Measurements from ENCODE around the gene PROX1. TPM values are rescaled to one million over a fixed set of nuclear protein-coding genes. Genes with fewer than 3 reads are reported as not detected.
A peak's percentile ranks its signal among the peaks of the same experiment; 100 is the strongest.

PROX1 gene
- total and polyA plus RNA-seq, 2 experiments from 2014 or later, result 4.8 to 15.7 TPM

DNA sequence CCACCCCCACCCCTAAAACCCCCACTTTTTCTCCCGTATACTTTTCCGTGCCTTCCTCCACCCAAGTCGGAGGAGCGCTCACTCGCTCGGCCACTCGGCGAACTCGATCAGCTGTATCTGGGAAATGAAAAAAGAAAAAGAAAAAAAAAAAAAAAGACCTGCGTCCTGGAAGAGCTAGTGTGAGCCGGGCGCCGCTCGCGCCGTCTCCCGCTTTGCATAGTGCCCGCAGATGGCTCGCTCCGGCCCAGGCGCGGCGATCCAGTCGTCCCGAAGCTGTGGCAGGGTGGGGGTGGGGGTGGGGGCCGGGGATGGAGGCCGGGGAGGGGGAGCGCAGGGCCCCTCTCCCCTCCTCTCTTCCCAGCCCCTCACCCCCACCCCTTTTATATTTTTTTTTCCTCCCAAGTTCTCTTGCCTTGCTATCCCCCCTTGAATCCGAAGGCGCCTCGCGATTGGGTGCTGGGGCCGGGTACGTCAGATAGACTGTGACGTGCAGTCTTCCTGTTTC, 299 bp upstream of the PROX1 start:
- Histone ChIP-seq H3K9me3 (ENCODE audit: low read depth) (no peaks in the 10 kb centered on the region), H3K9me2 (replicated peaks; ENCODE audit: insufficient read depth) (no peaks in the 10 kb centered on the region), H3K4me3 (peak overlapping the region; percentile 11), H3K36me3 (replicated peaks; ENCODE audit: insufficient read depth, low read depth) (no peaks in the 10 kb centered on the region), H4K20me1 (ENCODE audit: insufficient read depth, poor library complexity, severe bottlenecking) (no peaks in the 10 kb centered on the region), H3K79me2 (peaks cover 3% of the 10 kb centered on the region), H3K4me2 (peak overlapping the region; percentile 95), H3K4me1 (ENCODE audit: insufficient read depth) (peaks cover 33% of the 10 kb centered on the region), H2AFZ (peak overlapping the region; percentile 16), H3K27me3 (peaks cover 46% of the 10 kb centered on the region), H3K27ac (peak overlapping the region; percentile 88)
- DNase-seq (ENCODE audit: low spot score), result peak; percentile 76
- WGBS (ENCODE audit: low lambda C conversion rate, missing lambda C conversion rate), result 1% methylated on average over 24 of the region's 35 CpGs
- TF ChIP-seq EZH2phosphoT487 (IDR thresholded peaks at IDR 0.05; ENCODE audit: low read depth, severe bottlenecking, unreplicated experiment) (no peak), EZH2 (IDR thresholded peaks at IDR 0.05; ENCODE audit: borderline replicate concordance) (no peak)
- TF ChIP-seq, protein P1, sequence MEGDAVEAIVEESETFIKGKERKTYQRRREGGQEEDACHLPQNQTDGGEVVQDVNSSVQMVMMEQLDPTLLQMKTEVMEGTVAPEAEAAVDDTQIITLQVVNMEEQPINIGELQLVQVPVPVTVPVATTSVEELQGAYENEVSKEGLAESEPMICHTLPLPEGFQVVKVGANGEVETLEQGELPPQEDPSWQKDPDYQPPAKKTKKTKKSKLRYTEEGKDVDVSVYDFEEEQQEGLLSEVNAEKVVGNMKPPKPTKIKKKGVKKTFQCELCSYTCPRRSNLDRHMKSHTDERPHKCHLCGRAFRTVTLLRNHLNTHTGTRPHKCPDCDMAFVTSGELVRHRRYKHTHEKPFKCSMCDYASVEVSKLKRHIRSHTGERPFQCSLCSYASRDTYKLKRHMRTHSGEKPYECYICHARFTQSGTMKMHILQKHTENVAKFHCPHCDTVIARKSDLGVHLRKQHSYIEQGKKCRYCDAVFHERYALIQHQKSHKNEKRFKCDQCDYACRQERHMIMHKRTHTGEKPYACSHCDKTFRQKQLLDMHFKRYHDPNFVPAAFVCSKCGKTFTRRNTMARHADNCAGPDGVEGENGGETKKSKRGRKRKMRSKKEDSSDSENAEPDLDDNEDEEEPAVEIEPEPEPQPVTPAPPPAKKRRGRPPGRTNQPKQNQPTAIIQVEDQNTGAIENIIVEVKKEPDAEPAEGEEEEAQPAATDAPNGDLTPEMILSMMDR (IDR thresholded peaks at IDR 0.05; ENCODE audit: poor library complexity), result no peak

DNA sequence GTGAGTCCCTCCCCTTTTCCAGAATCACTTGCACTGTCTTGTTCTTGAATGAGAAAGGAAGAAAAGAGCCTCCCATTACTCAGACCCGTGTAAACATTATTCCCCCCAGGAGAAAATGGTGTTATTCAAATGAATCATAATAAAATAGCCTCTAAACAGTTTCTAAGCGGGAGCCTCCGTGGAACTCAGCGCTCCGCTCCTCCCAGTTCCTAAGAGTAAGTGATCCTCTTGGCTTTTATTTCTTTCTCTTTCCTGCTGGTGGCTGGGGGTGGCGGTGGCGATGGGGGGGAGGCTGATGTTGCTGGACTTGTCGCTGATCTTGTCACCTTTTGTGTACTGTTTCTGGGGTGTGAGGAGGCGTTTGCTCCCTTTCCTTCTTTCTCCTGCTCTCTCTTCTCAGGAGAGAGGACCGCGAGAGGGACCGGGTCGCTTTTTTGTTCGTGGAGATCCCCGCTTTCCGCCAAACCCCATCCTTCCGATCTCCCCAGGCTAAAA, 781 bp downstream of the PROX1 start:
- H3K4me1 ChIP-seq (ENCODE audit: insufficient read depth), result peaks cover 26% of the 10 kb centered on the region
- H2AFZ ChIP-seq, result peak overlapping the region; percentile 85
- 1% methylated on average over 16 of the region's 17 CpGs for WGBS (ENCODE audit: low lambda C conversion rate, missing lambda C conversion rate)
- no peaks in the 10 kb centered on the region for H4K20me1 ChIP-seq (ENCODE audit: insufficient read depth, poor library complexity, severe bottlenecking)
- peak overlapping the region; percentile 88 for H3K27ac ChIP-seq
- H3K4me2 ChIP-seq, result peak overlapping the region; percentile 95
- peak overlapping the region; percentile 86 for H3K4me3 ChIP-seq
- peaks cover 3% of the 10 kb centered on the region for H3K79me2 ChIP-seq
- no peaks in the 10 kb centered on the region for H3K36me3 ChIP-seq (replicated peaks; ENCODE audit: insufficient read depth, low read depth)
- H3K9me3 ChIP-seq (ENCODE audit: low read depth), result no peaks in the 10 kb centered on the region
- no peaks in the 10 kb centered on the region for H3K9me2 ChIP-seq (replicated peaks; ENCODE audit: insufficient read depth)
- peaks cover 39% of the 10 kb centered on the region for H3K27me3 ChIP-seq
- no peak for TF ChIP-seq EZH2phosphoT487 (IDR thresholded peaks at IDR 0.05; ENCODE audit: low read depth, severe bottlenecking, unreplicated experiment)
- no peak for TF ChIP-seq EZH2 (IDR thresholded peaks at IDR 0.05; ENCODE audit: borderline replicate concordance)
- TF ChIP-seq, protein P1 (IDR thresholded peaks at IDR 0.05; ENCODE audit: poor library complexity), result no peak
- DNase-seq (ENCODE audit: low spot score), result peak; percentile 50

DNA sequence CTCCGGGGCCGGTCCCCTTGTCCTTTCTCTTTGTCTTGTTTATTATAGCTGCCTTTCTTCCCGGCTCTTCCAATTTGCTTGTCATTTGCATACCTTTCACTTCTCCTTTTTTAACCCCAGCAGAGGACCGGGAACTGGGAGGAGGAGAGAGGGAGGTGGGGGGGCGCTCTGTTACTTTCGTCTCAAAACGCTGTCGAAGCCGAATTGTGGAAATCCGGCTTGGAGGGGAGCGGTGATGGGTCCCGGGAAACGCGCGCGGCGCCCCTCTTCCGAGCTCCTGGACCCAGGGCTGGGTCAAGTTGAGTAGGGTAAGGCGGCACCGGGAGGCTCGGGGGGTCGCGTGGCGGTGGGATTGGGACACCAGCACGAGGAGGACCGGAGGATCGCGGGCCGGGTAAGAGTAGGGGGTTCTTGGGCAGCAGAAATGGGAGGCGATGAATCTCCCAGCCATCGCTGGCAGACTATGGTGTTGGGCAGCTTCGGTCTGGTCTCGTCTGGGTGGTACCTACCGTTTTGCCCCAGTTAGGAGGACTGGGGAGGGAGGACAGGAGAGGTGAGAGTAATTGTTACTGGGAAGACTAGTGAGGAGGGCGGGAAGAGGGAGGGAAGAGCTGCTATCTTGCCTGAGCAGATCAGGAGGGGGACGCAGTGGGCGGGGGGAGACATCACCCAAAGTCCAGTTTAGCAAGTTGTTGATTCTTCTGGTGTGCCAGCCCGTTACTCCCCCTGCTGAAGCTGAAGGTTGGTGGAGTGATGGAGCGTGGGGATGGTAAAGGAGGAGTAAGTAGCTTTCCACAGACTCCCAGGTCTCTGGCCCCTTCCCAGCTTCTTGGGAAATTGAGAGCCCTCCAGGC, 1.5 kb downstream of the PROX1 start:
- Histone ChIP-seq H3K27me3 (peaks cover 32% of the 10 kb centered on the region), H3K4me1 (ENCODE audit: insufficient read depth) (peaks cover 25% of the 10 kb centered on the region), H2AFZ (peak overlapping the region; percentile 85)

More for the DNA sequence above, 1.5 kb downstream of the PROX1 start:
- Histone ChIP-seq H4K20me1 (ENCODE audit: insufficient read depth, poor library complexity, severe bottlenecking) (no peaks in the 10 kb centered on the region), H3K36me3 (replicated peaks; ENCODE audit: insufficient read depth, low read depth) (no peaks in the 10 kb centered on the region), H3K9me3 (ENCODE audit: low read depth) (no peaks in the 10 kb centered on the region), H3K9me2 (replicated peaks; ENCODE audit: insufficient read depth) (no peaks in the 10 kb centered on the region), H3K4me3 (peak overlapping the region; percentile 86), H3K79me2 (peaks cover 3% of the 10 kb centered on the region), H3K4me2 (peak overlapping the region; percentile 95), H3K27ac (peak overlapping the region; percentile 88)
- TF ChIP-seq, protein P1 (IDR thresholded peaks at IDR 0.05; ENCODE audit: poor library complexity), result no peak
- TF ChIP-seq EZH2phosphoT487 (IDR thresholded peaks at IDR 0.05; ENCODE audit: low read depth, severe bottlenecking, unreplicated experiment) (no peak), EZH2 (IDR thresholded peaks at IDR 0.05; ENCODE audit: borderline replicate concordance) (no peak)
- peak; percentile 42 for DNase-seq (ENCODE audit: low spot score)
- WGBS (ENCODE audit: low lambda C conversion rate, missing lambda C conversion rate), result under 1% methylated on average over 29 of the region's 39 CpGs
